ENCODE data around the gene OXNAD1.
"Not testable (repeated sequence)": the region's sequence is repeated elsewhere in the genome, so short reads cannot be mapped to it uniquely, and the experiment has no call there.

OXNAD1 gene

GRCh38 chr3:16308727-16309126 is 43.7 kb downstream of the OXNAD1 start:
- no peak overlapping the region for H3K4me3 ChIP-seq (ENCODE audit: low read length)
- no peak for DNase-seq (ENCODE audit: low read depth)
- no peak for TF ChIP-seq CTCF (conservative IDR thresholded peaks at IDR 0.05; ENCODE audit: low read depth, low read length)

GRCh38 chr3:16309558-16309957 is 44.5 kb downstream of the OXNAD1 start:
- no peak for DNase-seq (ENCODE audit: low read depth)
- H3K4me3 ChIP-seq (ENCODE audit: low read length), result no peak overlapping the region
- no peak for TF ChIP-seq CTCF (conservative IDR thresholded peaks at IDR 0.05; ENCODE audit: low read depth, low read length)

- H3K4me3 ChIP-seq (ENCODE audit: low read length); DNase-seq (ENCODE audit: low read depth): not testable (repeated sequence)
These were observed 45.5 kb downstream of the OXNAD1 start for GRCh38 chr3:16310486-16310885.

- no peak for DNase-seq (ENCODE audit: low read depth)
- no peak for TF ChIP-seq CTCF (conservative IDR thresholded peaks at IDR 0.05; ENCODE audit: low read depth, low read length)
These were observed 47.0 kb downstream of the OXNAD1 start for GRCh38 chr3:16311960-16312451.

GRCh38 chr3:16313886-16314645 is 49.1 kb downstream of the OXNAD1 start:
- TF ChIP-seq CTCF (conservative IDR thresholded peaks at IDR 0.05; ENCODE audit: low read depth, low read length), result no peak
- no peak for DNase-seq (ENCODE audit: low read depth)
- H3K4me3 ChIP-seq (ENCODE audit: low read length), result no peak overlapping the region

More at GRCh38 chr3:16311960-16312451, 47.0 kb downstream of the OXNAD1 start:
- H3K4me3 ChIP-seq (ENCODE audit: low read length), result no peak overlapping the region

GRCh38 chr3:16315623-16316022 is 50.6 kb downstream of the OXNAD1 start:
- DNase-seq (ENCODE audit: low read depth), result no peak
- TF ChIP-seq CTCF (conservative IDR thresholded peaks at IDR 0.05; ENCODE audit: low read depth, low read length), result no peak
- no peak overlapping the region for H3K4me3 ChIP-seq (ENCODE audit: low read length)

GRCh38 chr3:16316396-16316795 is 51.4 kb downstream of the OXNAD1 start:
- DNase-seq (ENCODE audit: low read depth), result no peak
- H3K4me3 ChIP-seq (ENCODE audit: low read length), result no peak overlapping the region
- TF ChIP-seq CTCF (conservative IDR thresholded peaks at IDR 0.05; ENCODE audit: low read depth, low read length), result no peak

Measured in retinal pigment epithelial cell (primary cell).